HepG2 (cell line): ENCODE data around the gene KAZN. TPM values are rescaled to one million over a fixed set of nuclear protein-coding genes. Genes with fewer than 3 reads are reported as not detected.

Source experiments
- ATAC-seq: fragments of 200-7000 bp; cut with Tn5 transposase; 3 replicates; pipeline ENCODE4 v1.9.1; 2020; ENCODE audit warnings: mild to moderate bottlenecking, moderate library complexity
- BruUV-seq: library from RNA; stranded (reverse); fragments of 400-500 nt; replicated peaks from 2 replicates; lab custom pipeline; 2021; lab: Mats Ljungman, UMichigan
- CTCF ChIA-PET: fragments of 300-600 bp; formaldehyde crosslinking; extraction: SDS; loops from one replicate; lab custom pipeline; 2021; ENCODE audit warnings: low total read pairs, inconsistent platforms, low intra/inter-chr PET ratio; lab: Yijun Ruan, JAX
- POLR2A ChIA-PET: fragments of 350-600 bp; sonication (Branson Sonifier 250); formaldehyde crosslinking; loops from one replicate; lab custom pipeline; 2020; ENCODE audit warnings: antibody characterized with exemption, inconsistent platforms; lab: Yijun Ruan, JAX
- DNase-seq: peaks from one replicate; pipeline ENCODE4 v3.0.0-alpha.2; 2015; ENCODE audit warnings: low spot score
- FAIRE-seq: peaks from 3 replicates; lab custom pipeline; 2011; peaks lifted over from hg19 to GRCh38; lab: Jason Lieb, UNC
- H2AFZ ChIP-seq: one replicate; pipeline ENCODE4 v1.6.1; 2011; ENCODE audit warnings: low read length, inconsistent platforms
- H3K27ac ChIP-seq: fragments of 300-600 bp; 3 replicates; pipeline ENCODE4 v1.8.0; 2011; ENCODE audit warnings: mixed run types, mild to moderate bottlenecking, mixed read lengths, low read length, inconsistent platforms; ENCODE audit not compliant: insufficient read depth; ENCODE audit errors: extremely low read length
- H3K27me3 ChIP-seq, 2 experiments: fragments of 200-600 bp in 1 of 2; 2 replicates in 1 of 2; 3 replicates in 1 of 2; pipeline versions ENCODE4 v1.6.0 to v1.8.0; 2011; ENCODE audit warnings: low read length in 2 of 2, mild to moderate bottlenecking in 2 of 2, moderate library complexity in 2 of 2, inconsistent platforms in 1 of 2; ENCODE audit not compliant: insufficient read depth in 2 of 2, control insufficient read depth in 1 of 2
- H3K36me3 ChIP-seq, 2 experiments: fragments of 200-600 bp in 1 of 2; replicated peaks in 1 of 2; 2 replicates in 1 of 2; 3 replicates in 1 of 2; pipeline versions ENCODE4 v1.5.1 to v1.8.0; 2011; ENCODE audit warnings: low read length in 2 of 2, inconsistent platforms in 1 of 2; ENCODE audit not compliant: insufficient read depth in 2 of 2, control insufficient read depth in 1 of 2
- H3K4me1 ChIP-seq: 2 replicates; pipeline ENCODE4 v1.5.1; 2012; ENCODE audit warnings: low read length, inconsistent platforms; ENCODE audit not compliant: insufficient read depth
- H3K4me2 ChIP-seq: 2 replicates; pipeline ENCODE4 v1.6.0; 2011; ENCODE audit warnings: low read depth, low read length, inconsistent platforms
- H3K4me3 ChIP-seq, 3 experiments: fragments of 200-600 bp in 1 of 3; sonication (generic), shearing (Covaris generic) in 1 of 3; replicated peaks in 1 of 3; 2 replicates each; pipeline ENCODE4 v1.5.1; 2011 to 2016; ENCODE audit warnings: low read length in 3 of 3, inconsistent platforms in 2 of 3, low read depth in 2 of 3, mild to moderate bottlenecking in 2 of 3, control low read depth in 1 of 3, mixed read lengths in 1 of 3; ENCODE audit not compliant: insufficient read depth in 1 of 3
- H3K79me2 ChIP-seq: one replicate; pipeline ENCODE4 v1.6.1; 2011; ENCODE audit warnings: low read length, inconsistent platforms; ENCODE audit not compliant: insufficient read depth
- H3K9ac ChIP-seq: 2 replicates; pipeline ENCODE4 v1.6.0; 2011; ENCODE audit warnings: mild to moderate bottlenecking, low read depth, low read length, inconsistent platforms; ENCODE audit not compliant: insufficient read depth
- H3K9me3 ChIP-seq: 2 replicates; pipeline ENCODE4 v1.5.1; 2012; ENCODE audit warnings: mild to moderate bottlenecking, low read length
- H4K20me1 ChIP-seq: 2 replicates; pipeline ENCODE4 v1.6.0; 2011; ENCODE audit warnings: inconsistent platforms, mild to moderate bottlenecking, low read length, moderate library complexity; ENCODE audit not compliant: insufficient read depth
- ARNT ChIP-seq: fragments of 450-650 bp; IDR thresholded peaks from 2 replicates; pipeline ENCODE4 v1.6.1; 2017
- CEBPB ChIP-seq: IDR thresholded peaks from 2 replicates; pipeline ENCODE4 v1.6.1; 2011; ENCODE audit warnings: low read depth, low read length, improper control_type of control experiment, borderline replicate concordance
- HOXD1 ChIP-seq: sonication (generic); formaldehyde crosslinking; IDR thresholded peaks from 2 replicates; pipeline ENCODE4 v1.5.0; 2020; ENCODE audit warnings: missing genetic modification reagents
- PAWR ChIP-seq: sonication (generic); formaldehyde crosslinking; IDR thresholded peaks from 2 replicates; pipeline ENCODE4 v1.4.0; 2020; ENCODE audit warnings: missing genetic modification reagents, mild to moderate bottlenecking, borderline replicate concordance
- PTBP1 ChIP-seq: fragments of 200-400 bp; formaldehyde crosslinking; IDR thresholded peaks from 2 replicates; pipeline ENCODE4 v1.6.1; 2018; ENCODE audit warnings: low read length, low read depth; ENCODE audit not compliant: poor library complexity, severe bottlenecking
- SRSF1 ChIP-seq: fragments of 200-400 bp; formaldehyde crosslinking; optimal IDR thresholded peaks from 2 replicates; pipeline ENCODE3; 2017; ENCODE audit warnings: mild to moderate bottlenecking, low read depth, low read length, moderate library complexity
- STAT5B ChIP-seq: sonication (generic); formaldehyde crosslinking; IDR thresholded peaks from 2 replicates; pipeline ENCODE4 v1.4.0; 2020; ENCODE audit warnings: missing genetic modification reagents
- SYNCRIP ChIP-seq: fragments of 200-400 bp; formaldehyde crosslinking; IDR thresholded peaks from 2 replicates; pipeline ENCODE4 v1.6.1; 2018; ENCODE audit warnings: mild to moderate bottlenecking, low read depth, low read length; ENCODE audit not compliant: insufficient read depth
- WGBS: methylation state at CpG from one replicate; pipeline ENCODE4 v1.1.6; 2017; ENCODE audit warnings: low lambda C conversion rate; 5-methylcytosine and 5-hydroxymethylcytosine counted together
- in situ Hi-C: cut with HindIII; loops from 2 replicates; pipeline ENCODE4 v1.10.0; 2017; ENCODE audit warnings: low pct_unique_long_range_greater_than_20kb; ENCODE audit not compliant: extremely low pct_ligation_motif_present
- intact Hi-C: fragments of 100-400 bp; cut with micrococcal nuclease; formaldehyde crosslinking; loops from one replicate; pipeline ENCODE4 v1.10.0; 2022; ENCODE audit not compliant: unreplicated experiment
- polyA plus RNA-seq, 8 experiments: library from polyadenylated mRNA; depleted of rRNA in 3 of 8; stranded (reverse) in 7 of 8; unstranded in 1 of 8; fragments of >200 nt; fragmentation: Illumina TruSeq in 4 of 8; extraction: Trizol in 4 of 8; gene quantifications; 2 replicates each; pipeline versions ENCODE4 v1.2.1 to v1.2.3, GENCODE V29; 2011 to 2016; ENCODE audit warnings: low read depth in 4 of 8, missing spikeins in 1 of 8, mixed read lengths in 1 of 8; ENCODE audit not compliant: insufficient read depth in 1 of 8
- total RNA-seq, 5 experiments: library from RNA; depleted of rRNA; stranded (reverse); fragments of >200 nt; fragmentation: Illumina TruSeq; extraction: Trizol; gene quantifications; 2 replicates each; pipeline ENCODE4 v1.2.3, GENCODE V29; 2016; ENCODE audit warnings: low read depth in 1 of 5
- TF ChIP-seq, protein P1 (sequence below): sonication (generic); formaldehyde crosslinking; IDR thresholded peaks from 2 replicates; pipeline ENCODE4 v1.8.0; 2022; ENCODE audit warnings: missing genetic modification reagents, mild to moderate bottlenecking, inconsistent platforms, borderline replicate concordance

Gene KAZN
- total and polyA plus RNA-seq, 2 of the 13 experiments (the other 11 are each of a cell fraction or from before 2014, with no cell fraction given): 10.4 to 13.5 TPM

GRCh38 chr1:15118579-15118978, 520.1 kb downstream of the KAZN start:
- Histone ChIP-seq H3K36me3 (peaks cover 4 to 13% of the 10 kb centered on the region in 2 experiments; a peak in 3 of 5 replicates), H3K9me3 (no peaks in the 10 kb centered on the region), H3K9ac (no peak overlapping the region), H3K27me3 (no peaks in the 10 kb centered on the region), H4K20me1 (peaks cover 4% of the 10 kb centered on the region; the same call in 1 of the 2 replicates), H2AFZ (no peak overlapping the region), H3K4me1 (no peaks in the 10 kb centered on the region), H3K27ac (no peak overlapping the region), H3K4me2 (no peak overlapping the region), H3K79me2 (no peaks in the 10 kb centered on the region), H3K4me3 (no peak overlapping the region)
- DNase-seq (no peak), FAIRE-seq (no peak), ATAC-seq (no peak)
- 97% methylated on average over 4 of the region's 8 CpGs for WGBS
- ChIA-PET CTCF (no interaction called here), POLR2A (no interaction called here)
- no TSS peak for BruUV-seq
- TF ChIP-seq SRSF1: no peak
- TF ChIP-seq SYNCRIP: no peak
- no peak for TF ChIP-seq PAWR
- no peak for TF ChIP-seq STAT5B (CRISPR knock-in tag)
- TF ChIP-seq CEBPB: no peak
- no peak for TF ChIP-seq PTBP1
- TF ChIP-seq ARNT: no peak
- intact Hi-C loops: no loop called here
- in situ Hi-C loops: no loop called here

DNA sequence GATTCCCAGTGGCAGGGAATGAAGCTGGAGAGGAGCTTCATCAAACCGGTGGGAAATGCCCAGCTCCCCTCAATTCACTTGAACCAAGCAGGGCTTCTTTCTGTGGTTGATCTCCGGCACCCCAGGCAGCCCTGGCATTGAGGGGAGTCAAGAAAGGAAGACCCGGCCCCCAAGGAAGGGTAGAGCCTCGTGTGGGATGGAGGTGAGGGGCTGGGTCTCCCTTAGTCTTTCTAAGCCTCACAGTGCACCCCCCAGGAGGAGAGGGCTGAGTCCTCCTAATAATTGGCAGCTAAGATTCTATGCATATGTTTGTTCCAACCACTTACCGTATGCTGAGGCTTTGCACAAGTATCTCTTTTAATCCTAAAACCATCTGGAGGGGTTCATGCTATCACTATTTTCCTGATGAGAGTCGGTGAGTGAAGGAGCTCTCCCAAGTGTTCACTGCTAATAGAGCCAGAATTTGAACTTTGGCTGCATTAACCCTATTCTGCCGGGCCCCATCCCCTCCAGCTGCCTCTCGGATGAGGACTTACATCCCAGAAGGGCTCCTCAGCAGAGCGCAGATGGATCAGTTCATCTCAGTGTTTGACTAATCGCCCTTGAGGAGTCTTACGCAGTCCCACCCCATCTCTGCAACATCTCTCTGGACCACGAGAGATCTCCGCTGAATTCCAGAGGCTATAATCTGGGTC, 521.9 kb downstream of the KAZN start:
- DNase-seq (no peak), ATAC-seq (no peak)
- CTCF ChIA-PET: no interaction called here
- no peak for TF ChIP-seq HOXD1 (CRISPR knock-in tag)
- TF ChIP-seq, protein P1, sequence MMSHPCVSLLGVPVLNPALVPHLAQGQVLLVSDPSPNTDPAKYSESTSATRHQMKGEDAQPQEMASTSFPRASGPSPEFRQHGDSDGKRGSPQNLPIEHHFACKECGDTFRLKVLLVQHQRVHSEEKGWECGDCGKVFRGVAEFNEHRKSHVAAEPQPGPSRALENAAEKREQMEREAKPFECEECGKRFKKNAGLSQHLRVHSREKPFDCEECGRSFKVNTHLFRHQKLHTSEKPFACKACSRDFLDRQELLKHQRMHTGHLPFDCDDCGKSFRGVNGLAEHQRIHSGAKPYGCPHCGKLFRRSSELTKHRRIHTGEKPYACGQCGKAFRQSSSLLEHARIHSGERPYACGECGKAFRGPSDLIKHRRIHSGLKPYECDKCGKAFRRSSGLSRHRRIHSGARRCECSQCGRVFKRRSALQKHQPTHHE (CRISPR knock-in tag): no peak
- TF ChIP-seq, all 625 proteins: peak for 0
- POLR2A ChIA-PET: no interaction called here
- H3K9me3 ChIP-seq: no peaks in the 10 kb centered on the region
- FAIRE-seq: no peak
- no peak overlapping the region for H2AFZ ChIP-seq
- no peak overlapping the region for H3K9ac ChIP-seq
- H3K4me2 ChIP-seq: no peak overlapping the region
- WGBS: 87% methylated on average over 11 of the region's 13 CpGs
- H3K79me2 ChIP-seq: no peaks in the 10 kb centered on the region
- no peak overlapping the region for H3K27ac ChIP-seq
- peaks cover 4 to 13% of the 10 kb centered on the region in 2 experiments; a peak in 3 of 5 replicates for H3K36me3 ChIP-seq
- no peaks in the 10 kb centered on the region for H3K4me1 ChIP-seq
- no peaks in the 10 kb centered on the region for H3K27me3 ChIP-seq
- H4K20me1 ChIP-seq: peaks cover under 1% of the 10 kb centered on the region; the same call in 1 of the 2 replicates
- H3K4me3 ChIP-seq: no peak overlapping the region
- intact Hi-C loops: no loop called here
- in situ Hi-C loops: loop anchor here (10.0 kb wide), 1 partner anchor 184 kb away; no protein-coding TSS in a partner anchor
- no TSS peak for BruUV-seq
